K562 (cell line): ENCODE data around the gene CMIP. TPM values are rescaled to one million over a fixed set of nuclear protein-coding genes. Genes with fewer than 3 reads are reported as not detected.

ENCODE experiments used
- ATF7 ChIP-seq: fragments of 450-650 bp; IDR thresholded peaks from 2 replicates; pipeline ENCODE4 v1.7.1; 2014; ENCODE audit warnings: mild to moderate bottlenecking, moderate library complexity
- BHLHE40 ChIP-seq: IDR thresholded peaks from 2 replicates; pipeline ENCODE4 v1.6.1; 2011; ENCODE audit warnings: low read length, improper control_type of control experiment
- CAMTA2 ChIP-seq: fragments of 250-450 bp; sonication (Bioruptor Pico); conservative IDR thresholded peaks from 2 replicates; pipeline ENCODE4 v1.5.1; 2022
- CBFA2T3 ChIP-seq: fragments of 450-650 bp; IDR thresholded peaks from 2 replicates; pipeline ENCODE4 v1.6.1; 2017
- CBFB ChIP-seq: sonication (generic); formaldehyde crosslinking; IDR thresholded peaks from 2 replicates; pipeline ENCODE4 v1.4.0; 2020; ENCODE audit warnings: mild to moderate bottlenecking, missing genetic modification reagents
- CBX1 ChIP-seq: sonication (generic); IDR thresholded peaks from 2 replicates; pipeline ENCODE4 v1.6.1; 2016; ENCODE audit warnings: antibody characterized with exemption, low read depth, mild to moderate bottlenecking
- CEBPB ChIP-seq: fragments of 450-650 bp; IDR thresholded peaks from 2 replicates; pipeline ENCODE4 v1.6.1; 2016; ENCODE audit warnings: missing genetic modification characterization, missing compliant biosample characterization
- ETV5 ChIP-seq: sonication (generic); formaldehyde crosslinking; IDR thresholded peaks from 2 replicates; pipeline ENCODE4 v1.4.0; 2020; ENCODE audit warnings: low read depth, mild to moderate bottlenecking, missing genetic modification reagents
- FOXJ2 ChIP-seq: fragments of 200-800 bp; sonication (Bioruptor generic); IDR thresholded peaks from 2 replicates; pipeline ENCODE4 v1.6.1; 2016; ENCODE audit warnings: missing genetic modification characterization, missing compliant biosample characterization
- HBP1 ChIP-seq: fragments of 450-650 bp; formaldehyde crosslinking; IDR thresholded peaks from 2 replicates; pipeline ENCODE4 v1.4.0; 2022; ENCODE audit warnings: missing genetic modification characterization
- IFI16 ChIP-seq: fragments of 250-450 bp; sonication (Bioruptor Pico); IDR thresholded peaks from 2 replicates; pipeline ENCODE4 v2.1.2; 2022; ENCODE audit warnings: mild to moderate bottlenecking, inconsistent platforms
- L3MBTL2 ChIP-seq: fragments of 450-650 bp; IDR thresholded peaks from 2 replicates; pipeline ENCODE4 v1.6.1; 2016; ENCODE audit warnings: mild to moderate bottlenecking, moderate library complexity
- MYNN ChIP-seq, 2 experiments: sonication (generic); formaldehyde crosslinking in 1 of 2; IDR thresholded peaks; 2 replicates each; pipeline versions ENCODE4 v1.5.0 to v1.6.1; 2016 to 2020; ENCODE audit warnings: antibody characterized with exemption in 1 of 2, missing genetic modification reagents in 1 of 2
- PCBP1 ChIP-seq: fragments of 200-400 bp; formaldehyde crosslinking; IDR thresholded peaks from 2 replicates; pipeline ENCODE4 v1.6.1; 2018; ENCODE audit warnings: mild to moderate bottlenecking, low read depth, low read length; ENCODE audit not compliant: poor library complexity, severe bottlenecking
- PHF8 ChIP-seq: fragments of 200-600 bp; sonication (generic); IDR thresholded peaks from 2 replicates; pipeline ENCODE4 v1.6.1; 2012; ENCODE audit warnings: mixed run types, mild to moderate bottlenecking, inconsistent platforms, low read length, moderate library complexity, borderline replicate concordance
- RNF2 ChIP-seq: sonication (generic); IDR thresholded peaks from 2 replicates; pipeline ENCODE4 v1.6.1; 2016
- SFPQ ChIP-seq: fragments of 200-400 bp; formaldehyde crosslinking; IDR thresholded peaks from 2 replicates; pipeline ENCODE4 v1.6.1; 2017; ENCODE audit warnings: mild to moderate bottlenecking, low read depth, low read length, moderate library complexity
- SOX6 ChIP-seq: fragments of 450-650 bp; IDR thresholded peaks from 2 replicates; pipeline ENCODE4 v1.6.1; 2014; ENCODE audit warnings: mild to moderate bottlenecking
- STAG1 ChIP-seq: sonication (generic); formaldehyde crosslinking; IDR thresholded peaks from 2 replicates; pipeline ENCODE4 v1.5.0; 2020; ENCODE audit warnings: missing genetic modification reagents, borderline replicate concordance
- TCF15 ChIP-seq: fragments of 250-450 bp; sonication (Bioruptor Pico); IDR thresholded peaks from 2 replicates; pipeline ENCODE4 v1.8.0; 2022; ENCODE audit warnings: moderate library complexity, mild to moderate bottlenecking, inconsistent platforms
- USF1 ChIP-seq: sonication (generic); formaldehyde crosslinking; IDR thresholded peaks from 2 replicates; pipeline ENCODE4 v1.9.0; 2022; ENCODE audit warnings: mild to moderate bottlenecking, missing genetic modification reagents
- ZNF197 ChIP-seq: fragments of 200-800 bp; sonication (Bioruptor generic); IDR thresholded peaks from 2 replicates; pipeline ENCODE4 v1.6.1; 2016; ENCODE audit warnings: low read depth, missing genetic modification characterization, missing compliant biosample characterization
- ZNF41 ChIP-seq: fragments of 250-450 bp; sonication (Bioruptor Pico); conservative IDR thresholded peaks from 2 replicates; pipeline ENCODE4 v1.4.0; 2020; ENCODE audit warnings: mild to moderate bottlenecking
- ZNF589 ChIP-seq: fragments of 200-800 bp; sonication (Bioruptor generic); IDR thresholded peaks from 2 replicates; pipeline ENCODE4 v1.6.1; 2016; ENCODE audit warnings: low read depth, missing genetic modification characterization, missing compliant biosample characterization
- ZNF75A ChIP-seq: fragments of 450-650 bp; formaldehyde crosslinking; IDR thresholded peaks from 2 replicates; pipeline ENCODE4 v1.4.0; 2020; ENCODE audit warnings: mild to moderate bottlenecking
- ZNF76 ChIP-seq: fragments of 250-450 bp; sonication (Bioruptor Pico); IDR thresholded peaks from 2 replicates; pipeline ENCODE4 v1.4.0; 2020; ENCODE audit warnings: mild to moderate bottlenecking, moderate library complexity, borderline replicate concordance
- polyA plus RNA-seq, 8 experiments: library from polyadenylated mRNA; depleted of rRNA in 4 of 8; stranded (reverse) in 5 of 8; unstranded in 3 of 8; fragments of >200 nt; fragmentation: Nextera tagmentation in 2 of 8; fragmentation: Illumina TruSeq in 1 of 8; extraction: Ambion mirVana in 2 of 8; extraction: Trizol in 1 of 8; gene quantifications; 2 replicates each; pipeline versions ENCODE4 v1.2.1 to v1.2.3, GENCODE V29; 2011 to 2014; ENCODE audit warnings: inconsistent platforms in 1 of 8, missing spikeins in 1 of 8
- total RNA-seq, 7 experiments: library from RNA; depleted of rRNA in 6 of 7; stranded (reverse); fragments of >200 nt in 6 of 7; fragmentation: Illumina TruSeq in 2 of 7; extraction: Trizol in 2 of 7; gene quantifications; 2 replicates each; pipeline versions ENCODE4 v1.2.1 to v1.2.3, GENCODE V29; 2011 to 2021; ENCODE audit warnings: low replicate concordance in 1 of 7

Gene CMIP
- total and polyA plus RNA-seq, 9 of the 15 experiments (the other 6 are each of a cell fraction or from before 2014, with no cell fraction given): 0.94 to 82.5 (median 10.3) TPM

- TF ChIP-seq HBP1 (CRISPR knock-in tag) (no peak), CBFB (no peak), RNF2 (no peak), MYNN (IDR thresholded peaks at IDR 0.05) (peak; percentile 93), MYNN (CRISPR knock-in tag; IDR thresholded peaks at IDR 0.05) (no peak), ZNF75A (no peak), ZNF589 (CRISPR knock-in tag) (no peak), PHF8 (no peak), USF1 (CRISPR knock-in tag) (no peak), SFPQ (no peak), SOX6 (no peak), STAG1 (CRISPR knock-in tag) (no peak), ZNF41 (CRISPR knock-in tag) (no peak), IFI16 (no peak), CAMTA2 (CRISPR knock-in tag) (no peak), ATF7 (no peak), ETV5 (CRISPR knock-in tag) (no peak), ZNF76 (CRISPR knock-in tag) (no peak), CBX1 (no peak), TCF15 (CRISPR knock-in tag) (no peak), L3MBTL2 (no peak), ZNF197 (CRISPR knock-in tag) (no peak), BHLHE40 (no peak), CBFA2T3 (0 out of 2 replicates have a peak, but pooled peaks have one; percentile 28), CEBPB (tag) (no peak), PCBP1 (no peak), FOXJ2 (no peak)
These were observed 82.3 kb downstream of the CMIP start (continued) for GRCh38 chr16:81526935-81527334.
